ENCODE measurements around the gene ARMC5.

DNA sequence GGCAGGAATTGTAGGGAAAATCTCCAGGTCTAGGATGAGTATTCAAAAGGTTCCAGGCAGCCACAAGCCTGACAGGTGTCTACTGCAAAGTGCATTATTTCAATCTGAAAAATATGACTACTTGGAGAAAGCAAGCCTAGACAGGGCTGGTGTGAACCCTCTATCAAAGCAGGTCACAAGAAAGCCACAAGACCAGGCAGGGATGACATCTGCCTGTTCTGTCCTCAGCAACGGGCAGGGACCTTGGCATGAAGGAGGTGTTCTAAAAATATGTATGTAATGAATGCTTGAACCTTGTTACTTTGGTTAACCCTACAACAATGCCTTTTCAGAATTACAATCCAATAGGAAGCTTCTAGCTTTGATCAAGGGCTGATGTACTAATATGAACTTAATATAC is 30.0 kb upstream of the ARMC5 start:
- TF ChIP-seq POLR2AphosphoS5 (IDR thresholded peaks at IDR 0.05): no peak
- TF ChIP-seq, protein P1, sequence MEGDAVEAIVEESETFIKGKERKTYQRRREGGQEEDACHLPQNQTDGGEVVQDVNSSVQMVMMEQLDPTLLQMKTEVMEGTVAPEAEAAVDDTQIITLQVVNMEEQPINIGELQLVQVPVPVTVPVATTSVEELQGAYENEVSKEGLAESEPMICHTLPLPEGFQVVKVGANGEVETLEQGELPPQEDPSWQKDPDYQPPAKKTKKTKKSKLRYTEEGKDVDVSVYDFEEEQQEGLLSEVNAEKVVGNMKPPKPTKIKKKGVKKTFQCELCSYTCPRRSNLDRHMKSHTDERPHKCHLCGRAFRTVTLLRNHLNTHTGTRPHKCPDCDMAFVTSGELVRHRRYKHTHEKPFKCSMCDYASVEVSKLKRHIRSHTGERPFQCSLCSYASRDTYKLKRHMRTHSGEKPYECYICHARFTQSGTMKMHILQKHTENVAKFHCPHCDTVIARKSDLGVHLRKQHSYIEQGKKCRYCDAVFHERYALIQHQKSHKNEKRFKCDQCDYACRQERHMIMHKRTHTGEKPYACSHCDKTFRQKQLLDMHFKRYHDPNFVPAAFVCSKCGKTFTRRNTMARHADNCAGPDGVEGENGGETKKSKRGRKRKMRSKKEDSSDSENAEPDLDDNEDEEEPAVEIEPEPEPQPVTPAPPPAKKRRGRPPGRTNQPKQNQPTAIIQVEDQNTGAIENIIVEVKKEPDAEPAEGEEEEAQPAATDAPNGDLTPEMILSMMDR (IDR thresholded peaks at IDR 0.05; ENCODE audit: poor library complexity, severe bottlenecking): no peak
- no peak for TF ChIP-seq SMC3 (conservative IDR thresholded peaks at IDR 0.05; ENCODE audit: poor library complexity)
- no peak for TF ChIP-seq TAF1 (IDR thresholded peaks at IDR 0.05; ENCODE audit: low read depth)
- TF ChIP-seq EP300 (conservative IDR thresholded peaks at IDR 0.05; ENCODE audit: poor library complexity, severe bottlenecking): no peak

All from neural cell (in vitro differentiated cells).